ENCODE results near the gene DENND1A.

The DENND1A gene

DNA sequence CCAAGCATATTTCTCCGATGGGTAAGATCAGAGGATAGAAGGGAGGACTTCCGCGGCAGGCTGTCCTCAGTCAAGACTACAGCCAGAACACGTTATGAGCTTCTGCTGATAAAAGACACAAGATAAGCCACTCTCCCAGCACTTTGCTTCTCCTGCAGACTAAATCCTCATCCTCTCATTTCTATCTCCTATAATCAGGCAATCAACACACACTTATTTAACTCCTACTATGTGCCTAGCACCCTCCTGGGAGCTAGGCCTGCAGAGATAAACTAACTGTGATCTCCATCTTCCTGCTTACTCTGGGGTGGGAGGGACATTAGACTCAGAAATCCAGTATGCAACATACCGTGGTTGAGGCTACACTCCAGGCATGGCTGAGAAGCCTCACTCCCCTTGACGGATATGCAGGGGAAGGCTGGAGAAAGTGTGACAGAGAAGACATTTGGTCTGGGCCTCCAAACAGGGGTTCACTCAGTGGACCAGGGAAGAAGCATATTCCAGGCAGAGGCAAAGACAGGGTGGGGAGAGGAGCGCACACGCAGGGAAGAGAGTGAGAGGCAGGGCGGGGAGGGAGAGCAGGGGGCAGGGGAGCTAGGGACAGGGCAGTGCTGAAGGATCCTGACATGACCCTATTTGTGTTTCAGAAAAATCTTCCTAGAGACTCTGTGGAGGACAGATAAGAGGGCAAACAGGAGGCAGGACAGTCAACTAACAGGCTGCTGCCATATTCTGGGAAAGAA is 274.1 kb downstream of the DENND1A start:
- peak overlapping the region; percentile 11 for H3K27ac Mint-ChIP-seq
- H3K4me1 Mint-ChIP-seq = peaks cover 31% of the 10 kb centered on the region
- no peaks in the 10 kb centered on the region for H3K27me3 Mint-ChIP-seq
- no peak for ATAC-seq
- H3K4me3 Mint-ChIP-seq = no peak overlapping the region
- H3K9me3 Mint-ChIP-seq = no peaks in the 10 kb centered on the region
- peaks cover 23% of the 10 kb centered on the region for H3K36me3 Mint-ChIP-seq

DNA sequence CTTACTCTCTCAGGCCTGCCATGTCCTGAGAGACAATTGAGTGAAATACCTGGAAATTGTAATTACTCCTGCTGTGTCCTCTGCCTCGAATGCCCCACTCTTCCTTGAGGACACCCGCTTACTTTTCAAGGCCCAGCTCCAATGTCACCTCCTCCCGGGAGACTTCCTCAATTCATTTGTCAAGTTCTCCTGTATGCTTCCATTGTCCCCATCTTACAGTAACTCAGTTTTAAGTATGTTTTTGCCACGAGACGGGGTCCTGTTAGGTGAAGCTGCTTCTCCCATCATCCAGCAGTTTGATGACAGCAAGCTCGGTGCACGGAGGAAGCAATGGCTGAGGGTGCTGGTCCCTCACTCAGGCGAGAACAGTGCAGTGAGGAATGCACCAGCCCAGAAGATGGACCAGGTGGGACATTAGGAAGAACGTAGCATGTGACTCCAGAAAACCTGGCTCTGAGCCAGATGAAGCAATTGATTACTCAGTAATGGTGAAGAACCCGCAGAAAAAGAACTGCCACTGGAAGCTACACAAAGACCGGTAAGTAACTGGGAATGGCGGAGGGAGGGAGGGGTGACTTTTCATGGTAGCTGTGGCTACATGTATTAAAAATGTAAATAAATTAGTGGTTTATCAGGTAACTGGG is 274.8 kb downstream of the DENND1A start:
- H3K27me3 Mint-ChIP-seq = no peaks in the 10 kb centered on the region
- H3K27ac Mint-ChIP-seq = no peak overlapping the region
- H3K9me3 Mint-ChIP-seq = no peaks in the 10 kb centered on the region
- ATAC-seq = no peak
- no peak overlapping the region for H3K4me3 Mint-ChIP-seq
- peaks cover 24% of the 10 kb centered on the region for H3K4me1 Mint-ChIP-seq
- H3K36me3 Mint-ChIP-seq = peaks cover 23% of the 10 kb centered on the region

DNA sequence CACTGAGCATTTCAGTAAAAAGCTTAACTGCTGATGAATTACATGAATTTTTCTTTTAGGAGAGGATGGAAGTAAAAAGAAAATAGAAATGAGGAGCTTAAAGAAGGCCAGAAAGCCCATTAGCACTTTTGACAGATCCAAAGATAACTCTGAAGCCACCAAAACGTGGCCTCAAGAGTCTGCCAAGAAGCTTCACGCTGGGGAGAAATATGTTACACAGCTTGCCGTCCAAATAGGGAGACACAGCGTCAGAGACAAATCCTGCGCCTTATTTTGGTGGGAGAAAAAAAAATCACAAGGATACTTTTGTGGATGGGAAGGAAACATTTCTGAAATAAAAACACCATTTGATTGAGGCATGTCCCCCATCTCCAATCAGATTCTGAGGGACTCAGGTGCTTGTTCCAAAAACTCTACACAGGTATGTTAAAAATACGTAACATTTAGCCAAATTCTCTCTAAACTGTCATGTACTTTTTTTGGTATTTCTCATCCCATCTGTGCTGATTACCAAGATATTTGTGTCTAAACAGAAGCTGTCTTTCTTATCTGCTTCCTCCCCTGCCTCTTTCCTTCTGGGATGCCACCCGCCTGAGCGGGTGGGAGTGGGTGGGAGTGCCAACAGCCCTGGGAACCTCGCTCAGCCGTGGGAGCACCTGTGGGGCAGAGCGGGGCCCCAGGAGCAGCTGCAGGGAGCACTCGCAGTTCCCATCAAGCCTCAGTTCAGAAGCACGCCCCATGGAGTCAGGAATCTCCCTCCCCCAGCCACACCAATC is 275.5 kb downstream of the DENND1A start:
- Mint-ChIP-seq H3K4me3 (no peak overlapping the region), H3K27ac (no peak overlapping the region), H3K9me3 (no peaks in the 10 kb centered on the region), H3K27me3 (no peaks in the 10 kb centered on the region), H3K4me1 (peaks cover 21% of the 10 kb centered on the region), H3K36me3 (peaks cover 23% of the 10 kb centered on the region)
- ATAC-seq = no peak

DNA sequence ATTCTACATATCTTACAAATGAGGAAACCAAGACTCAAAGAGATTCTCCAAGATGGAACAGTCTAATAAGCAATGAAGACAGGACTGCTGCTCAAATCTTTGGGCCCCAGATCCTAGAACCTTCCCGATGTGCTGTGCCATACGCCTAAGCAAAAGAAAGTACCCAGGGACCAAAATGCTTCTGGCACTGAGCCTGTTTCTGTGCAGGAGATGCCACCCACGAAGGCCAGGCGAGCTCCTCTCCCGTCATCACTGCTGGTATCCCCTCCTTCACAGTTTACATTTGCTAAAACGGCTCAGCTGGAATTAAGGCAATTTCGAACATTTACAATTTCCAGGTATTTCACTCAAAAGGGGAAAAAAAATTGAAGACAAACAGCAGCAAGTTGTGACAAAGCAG is 277.5 kb downstream of the DENND1A start:
- H3K27me3 Mint-ChIP-seq = no peaks in the 10 kb centered on the region
- H3K9me3 Mint-ChIP-seq = no peaks in the 10 kb centered on the region
- no peak for ATAC-seq
- H3K27ac Mint-ChIP-seq = no peak overlapping the region
- H3K4me3 Mint-ChIP-seq = no peak overlapping the region
- peaks cover 26% of the 10 kb centered on the region for H3K36me3 Mint-ChIP-seq
- H3K4me1 Mint-ChIP-seq = peaks cover 11% of the 10 kb centered on the region

DNA sequence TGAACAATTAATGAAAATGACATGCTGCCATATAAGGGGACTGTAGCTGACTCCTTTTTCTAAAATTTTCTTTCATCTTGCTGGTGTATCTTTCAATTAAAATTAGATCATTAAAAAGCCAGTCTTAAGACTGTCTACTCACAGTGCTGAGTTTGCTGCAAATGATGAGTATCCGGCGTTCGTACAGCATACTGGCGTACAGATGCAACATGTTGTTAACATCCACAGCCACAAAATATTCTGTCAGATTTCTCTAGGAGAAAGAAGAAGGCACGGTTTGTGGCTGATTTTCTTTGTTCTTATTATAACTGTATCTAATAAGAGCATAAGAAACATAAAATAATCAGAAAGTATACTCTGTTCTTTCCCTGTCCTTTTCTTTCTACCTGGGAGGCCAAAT is 278.1 kb downstream of the DENND1A start:
- H3K4me1 Mint-ChIP-seq = peaks cover 8% of the 10 kb centered on the region
- no peak overlapping the region for H3K27ac Mint-ChIP-seq
- no peaks in the 10 kb centered on the region for H3K27me3 Mint-ChIP-seq
- H3K4me3 Mint-ChIP-seq = no peak overlapping the region
- H3K9me3 Mint-ChIP-seq = no peaks in the 10 kb centered on the region
- H3K36me3 Mint-ChIP-seq = peaks cover 29% of the 10 kb centered on the region
- no peak for ATAC-seq

DNA sequence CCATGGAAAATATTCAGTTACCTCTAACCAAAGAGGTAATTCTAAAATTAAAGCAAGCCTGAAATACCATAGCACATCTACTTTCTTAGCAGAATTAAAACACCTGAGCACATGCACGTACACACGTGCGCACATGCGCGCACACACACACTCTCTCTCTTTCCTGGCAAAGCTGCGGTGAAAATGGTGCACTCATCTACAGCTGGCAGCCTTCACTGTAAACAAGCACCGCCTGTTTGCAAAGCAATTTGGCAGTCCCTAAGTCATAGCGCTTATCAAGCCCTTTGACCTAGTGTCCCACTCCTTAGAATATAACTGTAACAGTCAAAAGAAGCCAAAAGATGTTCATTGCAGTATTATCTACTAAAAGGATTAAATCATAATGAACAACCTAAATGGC is 278.7 kb downstream of the DENND1A start:
- H3K4me1 Mint-ChIP-seq = peaks cover 5% of the 10 kb centered on the region
- H3K27me3 Mint-ChIP-seq = no peaks in the 10 kb centered on the region
- no peaks in the 10 kb centered on the region for H3K9me3 Mint-ChIP-seq
- H3K4me3 Mint-ChIP-seq = no peak overlapping the region
- peaks cover 35% of the 10 kb centered on the region for H3K36me3 Mint-ChIP-seq
- no peak overlapping the region for H3K27ac Mint-ChIP-seq
- ATAC-seq = no peak

DNA sequence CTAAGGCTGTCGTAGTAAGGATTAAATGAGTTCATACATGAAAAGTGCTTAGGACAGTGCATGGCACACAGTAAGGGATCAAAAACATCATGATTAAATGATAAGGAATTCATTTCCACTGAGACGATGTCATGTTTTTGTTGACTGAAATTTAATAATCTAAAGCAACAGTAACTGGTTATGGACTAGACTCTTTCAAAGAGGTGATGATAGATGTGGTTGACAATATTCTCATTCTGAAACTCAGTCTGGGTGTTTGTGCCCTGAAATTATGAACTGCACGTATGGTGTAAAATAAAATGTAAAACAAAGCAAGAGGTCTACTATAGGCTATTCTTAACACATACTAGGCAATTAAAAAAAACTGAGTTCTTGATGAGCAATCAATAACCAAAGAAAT is 280.0 kb downstream of the DENND1A start:
- Mint-ChIP-seq H3K9me3 (no peaks in the 10 kb centered on the region), H3K36me3 (peaks cover 33% of the 10 kb centered on the region), H3K27me3 (no peaks in the 10 kb centered on the region), H3K4me1 (peaks cover 5% of the 10 kb centered on the region), H3K27ac (no peak overlapping the region), H3K4me3 (no peak overlapping the region)
- ATAC-seq = no peak

DNA sequence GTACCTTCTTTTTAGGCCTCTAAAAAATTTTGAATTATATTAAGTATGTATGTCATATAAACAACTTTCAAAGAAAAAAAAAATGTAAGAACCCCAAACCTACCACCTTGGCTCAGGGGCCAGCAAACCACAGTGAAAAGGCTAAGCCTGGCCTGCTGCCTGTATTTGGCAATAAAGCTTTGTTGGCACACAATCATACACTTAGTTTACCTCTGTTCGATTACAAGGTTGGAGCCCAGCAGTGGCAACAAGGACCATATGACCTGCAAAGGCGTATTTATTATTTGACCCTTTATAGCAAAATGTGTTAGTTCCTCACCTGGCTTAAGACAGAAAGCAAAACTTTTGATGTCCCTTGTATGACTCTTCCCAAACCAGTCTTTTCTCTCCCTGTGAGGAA is 282.8 kb downstream of the DENND1A start:
- Mint-ChIP-seq H3K36me3 (peaks cover 37% of the 10 kb centered on the region), H3K27me3 (no peaks in the 10 kb centered on the region), H3K9me3 (no peaks in the 10 kb centered on the region), H3K4me3 (no peak overlapping the region), H3K4me1 (peaks cover 5% of the 10 kb centered on the region), H3K27ac (no peak overlapping the region)
- ATAC-seq = no peak

DNA sequence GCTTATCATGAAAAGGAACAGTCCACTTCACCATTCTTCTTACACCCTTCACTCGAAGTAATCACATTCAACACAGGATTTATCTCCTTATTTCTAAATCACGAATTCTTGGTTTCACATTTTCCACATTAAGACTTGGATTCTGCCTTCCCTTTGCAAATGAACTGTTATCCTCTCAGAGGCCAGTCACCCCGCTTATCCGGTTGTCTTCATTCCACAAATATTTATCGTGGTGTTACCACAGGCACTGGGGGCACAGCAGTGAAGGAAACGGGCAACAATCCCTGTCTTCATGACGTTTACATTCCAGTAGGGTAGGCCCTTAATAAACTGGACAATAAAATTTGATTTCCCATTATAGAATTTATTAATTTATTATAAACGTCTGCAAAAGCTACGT is 284.2 kb downstream of the DENND1A start:
- Mint-ChIP-seq H3K36me3 (peaks cover 28% of the 10 kb centered on the region), H3K4me1 (peaks cover 5% of the 10 kb centered on the region), H3K4me3 (no peak overlapping the region), H3K9me3 (no peaks in the 10 kb centered on the region), H3K27me3 (no peaks in the 10 kb centered on the region), H3K27ac (no peak overlapping the region)
- no peak for ATAC-seq

DNA sequence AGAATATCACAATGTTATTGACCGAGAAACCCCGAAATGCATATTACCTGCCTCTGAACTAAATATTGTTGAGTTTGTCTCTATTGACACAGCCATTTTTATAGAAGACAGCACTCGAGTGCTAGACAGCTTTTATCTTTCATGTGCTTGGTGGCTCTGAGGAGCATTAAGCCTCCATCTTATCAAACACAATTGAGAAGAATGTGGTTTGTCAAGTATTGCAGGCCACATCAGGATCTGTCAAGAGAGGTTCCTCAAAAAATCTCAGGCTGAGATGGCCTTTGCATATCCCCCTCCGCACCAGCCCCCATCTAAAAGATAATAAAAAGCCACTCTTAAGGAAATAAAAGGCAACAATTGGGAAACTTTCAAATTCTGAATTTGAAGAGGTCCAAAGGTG is 284.8 kb downstream of the DENND1A start:
- Mint-ChIP-seq H3K36me3 (peaks cover 28% of the 10 kb centered on the region), H3K27me3 (no peaks in the 10 kb centered on the region), H3K4me1 (peaks cover 5% of the 10 kb centered on the region), H3K27ac (no peak overlapping the region), H3K4me3 (no peak overlapping the region), H3K9me3 (no peaks in the 10 kb centered on the region)
- ATAC-seq = no peak

DNA sequence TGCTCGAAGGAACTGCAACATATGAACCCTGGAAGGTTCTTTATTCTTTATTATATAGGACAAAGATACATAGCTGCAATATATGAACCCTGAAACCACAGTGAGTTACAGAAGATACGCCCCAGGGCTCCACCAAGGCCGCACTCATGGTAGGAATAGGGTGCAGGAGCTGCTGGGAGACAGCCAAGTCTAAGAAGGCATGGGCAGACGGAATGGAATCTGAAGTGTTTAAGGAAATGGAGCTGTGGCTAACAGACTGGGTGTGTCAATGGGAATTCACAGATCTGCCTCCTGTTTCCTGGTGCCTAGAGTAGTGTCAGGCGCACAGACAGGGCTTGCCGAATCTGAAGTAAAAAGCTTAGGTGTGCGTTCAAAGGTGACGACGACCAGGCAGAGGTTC is 286.4 kb downstream of the DENND1A start:
- peaks cover 28% of the 10 kb centered on the region for H3K36me3 Mint-ChIP-seq
- no peak for ATAC-seq
- H3K4me1 Mint-ChIP-seq = no peaks in the 10 kb centered on the region
- H3K9me3 Mint-ChIP-seq = no peaks in the 10 kb centered on the region
- no peak overlapping the region for H3K27ac Mint-ChIP-seq
- no peak overlapping the region for H3K4me3 Mint-ChIP-seq
- H3K27me3 Mint-ChIP-seq = no peaks in the 10 kb centered on the region

DNA sequence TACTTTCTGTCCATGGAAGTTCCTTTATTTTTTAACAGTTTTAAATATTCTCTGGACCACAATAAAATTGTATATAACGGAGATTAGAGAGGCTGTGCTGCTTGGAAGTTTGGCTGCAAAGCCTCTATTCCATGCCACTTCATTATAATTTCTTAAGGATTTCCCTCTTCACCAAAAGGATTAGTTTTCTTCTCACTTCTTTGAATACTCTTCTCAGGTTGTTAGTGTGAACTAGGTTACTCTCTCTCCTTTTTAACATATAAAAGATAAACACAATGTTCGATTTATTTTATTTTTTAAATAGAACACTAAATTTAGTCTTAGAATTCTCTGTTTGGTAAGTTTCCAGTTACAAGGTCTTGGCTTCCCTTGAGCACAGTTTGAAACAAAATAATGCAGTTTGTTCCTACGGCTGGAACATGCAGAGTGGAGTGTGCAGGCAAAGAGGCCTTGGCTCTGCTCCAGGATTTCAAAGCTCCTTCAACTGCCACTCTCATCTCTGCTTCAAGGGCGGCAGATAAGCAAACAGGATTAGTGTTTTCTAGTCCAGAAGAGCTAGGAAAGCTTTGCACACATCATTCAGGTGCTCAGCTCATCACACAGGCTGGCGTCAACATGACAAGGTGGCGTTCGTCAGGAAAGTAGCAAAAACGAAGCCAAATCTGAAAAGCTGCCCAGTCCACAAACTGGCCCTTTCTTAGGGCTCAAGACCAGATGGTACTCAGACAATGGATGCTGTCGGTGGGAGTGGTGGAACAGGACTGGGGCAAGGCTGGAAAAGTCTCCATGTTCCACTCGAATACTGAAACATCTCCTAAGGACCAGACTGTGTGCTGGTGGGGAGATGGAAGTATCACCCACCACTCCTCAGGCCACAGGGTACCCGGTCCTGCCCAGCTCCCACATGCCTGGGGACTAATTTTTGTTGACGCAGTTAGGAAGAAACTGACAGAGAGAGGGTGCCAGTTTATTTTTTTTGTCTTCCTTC is 287.3 kb downstream of the DENND1A start:
- Mint-ChIP-seq H3K4me1 (peaks cover 7% of the 10 kb centered on the region), H3K36me3 (peaks cover 27% of the 10 kb centered on the region), H3K4me3 (no peak overlapping the region), H3K27me3 (no peaks in the 10 kb centered on the region), H3K9me3 (no peaks in the 10 kb centered on the region), H3K27ac (no peak overlapping the region)
- no peak for ATAC-seq

DNA sequence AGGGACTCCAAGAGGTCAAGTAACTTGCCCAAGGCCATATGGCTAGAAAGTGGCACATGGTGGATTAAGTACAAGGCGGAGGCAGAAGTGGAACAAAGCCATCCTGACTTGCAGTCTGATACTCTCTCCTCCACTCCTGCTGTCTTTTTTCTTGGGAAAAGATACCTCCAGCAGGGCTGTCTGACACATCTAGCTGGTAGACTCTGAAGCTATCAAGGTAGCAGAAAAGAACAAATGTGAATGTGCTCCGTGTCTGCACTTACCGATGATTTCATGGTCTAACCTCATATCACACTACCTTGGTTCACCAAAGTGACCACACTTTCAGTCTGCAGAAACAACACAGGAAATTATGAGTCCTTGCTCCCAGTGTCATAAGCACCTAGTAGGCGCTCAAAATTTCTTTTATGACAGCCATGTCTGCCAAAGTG is 289.1 kb downstream of the DENND1A start:
- peaks cover 17% of the 10 kb centered on the region for H3K4me1 Mint-ChIP-seq
- no peaks in the 10 kb centered on the region for H3K9me3 Mint-ChIP-seq
- H3K4me3 Mint-ChIP-seq = no peak overlapping the region
- ATAC-seq = peak; percentile 34
- no peak overlapping the region for H3K27ac Mint-ChIP-seq
- peaks cover 11% of the 10 kb centered on the region for H3K36me3 Mint-ChIP-seq
- H3K27me3 Mint-ChIP-seq = no peaks in the 10 kb centered on the region

DNA sequence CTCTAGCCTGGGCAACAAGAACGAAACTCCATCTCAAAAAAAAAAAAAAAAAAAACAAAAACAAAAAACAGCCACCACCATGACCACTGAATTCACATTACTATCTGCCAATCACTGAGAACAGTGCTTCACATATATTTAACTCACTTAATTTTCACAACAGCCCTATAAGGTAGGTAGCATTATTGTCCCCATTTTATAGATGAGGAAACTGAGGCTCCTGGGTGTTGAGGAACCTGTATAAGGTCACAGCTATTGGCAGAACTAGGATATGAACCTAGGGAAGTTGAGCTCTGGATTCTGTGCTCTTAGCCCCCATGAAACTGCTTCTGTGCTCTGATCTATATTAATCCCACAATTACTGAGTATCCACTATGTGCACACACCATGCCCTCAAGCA is 290.2 kb downstream of the DENND1A start:
- ATAC-seq = no peak
- Mint-ChIP-seq H3K4me3 (no peak overlapping the region), H3K36me3 (peaks cover 11% of the 10 kb centered on the region), H3K9me3 (no peaks in the 10 kb centered on the region), H3K27ac (no peak overlapping the region), H3K27me3 (no peaks in the 10 kb centered on the region), H3K4me1 (peaks cover 19% of the 10 kb centered on the region)
